ENCODE data around the gene TPPP2. TPM values are rescaled to one million over a fixed set of nuclear protein-coding genes. Genes with fewer than 3 reads are reported as not detected.

The TPPP2 gene
- total RNA-seq, 2 experiments from 2014 or later: not detected

- Mint-ChIP-seq H3K4me1 (ENCODE audit: low read depth) (peaks cover 4% of the 10 kb centered on the region), H3K36me3 (ENCODE audit: low read depth) (no peaks in the 10 kb centered on the region), H3K27me3 (peaks cover 5% of the 10 kb centered on the region), H3K9me3 (no peaks in the 10 kb centered on the region), H3K4me3 (no peak within 1 kb of the TSS), H3K27ac (no peak within 1 kb of the TSS)
- DNase-seq (no peak), ATAC-seq (no peak)
- CTCF ChIA-PET: interaction anchor here (1.2 to 7.0 kb wide), 7 partner anchors 9 to 184 kb away, joined by 3 to 218 read pairs (median 4); no protein-coding TSS in a partner anchor
- TF ChIP-seq CTCF (IDR thresholded peaks at IDR 0.05): no peak
- intact Hi-C loops (cut with micrococcal nuclease): no loop called here
- POLR2A ChIA-PET: no interaction called here
These were observed 11.8 kb downstream of the TPPP2 start, which contains the start of gene RNASE7 for GRCh38 chr14:21041676-21042433. Gene RNASE7, plus strand, starts transcription at chr14:21042362. Its CDS starts 631 bp downstream, at chr14:21042993.

- CTCF ChIA-PET: interaction anchor here (0.9 to 7.0 kb wide), 6 partner anchors 10 to 72 kb away, joined by 3 to 218 read pairs (median 4); no protein-coding TSS in a partner anchor
- no peak for TF ChIP-seq CTCF (IDR thresholded peaks at IDR 0.05)
- Mint-ChIP-seq H3K9me3 (no peaks in the 10 kb centered on the region), H3K4me3 (no peak overlapping the region), H3K36me3 (ENCODE audit: low read depth) (no peaks in the 10 kb centered on the region), H3K4me1 (ENCODE audit: low read depth) (peaks cover 4% of the 10 kb centered on the region), H3K27me3 (peaks cover 5% of the 10 kb centered on the region), H3K27ac (no peak overlapping the region)
- no peak for DNase-seq
- no peak for ATAC-seq
- POLR2A ChIA-PET: no interaction called here
- intact Hi-C loops (cut with micrococcal nuclease): no loop called here
These were observed 12.9 kb downstream of the TPPP2 start for GRCh38 chr14:21042918-21043317.

- H3K4me3 Mint-ChIP-seq: no peak overlapping the region
- POLR2A ChIA-PET: no interaction called here
These were observed 13.5 kb downstream of the TPPP2 start for GRCh38 chr14:21043387-21043973.

DNA sequence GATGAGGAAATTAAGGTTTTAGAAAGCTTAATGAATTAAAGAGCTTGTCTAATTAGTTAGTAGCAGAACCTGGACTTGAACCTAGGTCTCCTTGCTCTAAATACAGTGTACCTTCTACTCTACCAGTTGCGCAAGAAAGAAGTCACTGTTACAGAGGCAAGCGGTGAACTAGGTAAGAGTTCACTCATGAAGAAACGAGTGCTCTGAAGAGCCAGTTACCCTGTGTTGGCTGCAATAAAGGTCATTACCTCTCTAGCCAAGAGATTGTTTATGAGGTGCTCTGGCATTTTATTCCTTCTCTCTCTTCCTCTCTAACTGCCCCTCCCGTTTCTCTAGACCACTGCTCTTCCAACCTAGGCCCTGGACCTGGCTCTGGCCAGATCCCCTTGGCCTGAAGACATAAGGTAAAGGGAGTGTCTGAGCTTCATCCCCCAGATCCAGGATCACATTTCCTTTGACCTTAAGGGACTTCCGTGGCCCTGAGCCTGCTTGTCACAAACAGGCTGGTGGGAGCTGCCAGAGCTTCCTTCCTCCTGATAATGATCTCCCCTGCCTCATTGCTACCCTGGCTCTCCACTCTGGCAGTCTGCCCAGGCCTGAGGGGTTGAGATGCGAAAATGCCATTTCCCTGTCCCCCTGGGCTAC is 14.1 kb downstream of the TPPP2 start:
- Mint-ChIP-seq H3K27ac (no peak overlapping the region), H3K9me3 (no peaks in the 10 kb centered on the region), H3K4me1 (ENCODE audit: low read depth) (peaks cover 4% of the 10 kb centered on the region), H3K27me3 (peaks cover 5% of the 10 kb centered on the region), H3K36me3 (ENCODE audit: low read depth) (no peaks in the 10 kb centered on the region), H3K4me3 (no peak overlapping the region)
- ChIA-PET POLR2A (interaction anchor here (0.5 kb wide), 1 partner anchor 576 kb away, joined by 5 read pairs; no protein-coding TSS in a partner anchor), CTCF (interaction anchor here (0.7 to 7.0 kb wide), 7 partner anchors 11 to 73 kb away, joined by 3 to 218 read pairs (median 4); no protein-coding TSS in a partner anchor)
- no peak for ATAC-seq
- no peak for DNase-seq
- TF ChIP-seq CTCF (IDR thresholded peaks at IDR 0.05): no peak
- intact Hi-C loops (cut with micrococcal nuclease): no loop called here

More at GRCh38 chr14:21043387-21043973, 13.5 kb downstream of the TPPP2 start:
- DNase-seq: no peak
- Mint-ChIP-seq H3K36me3 (ENCODE audit: low read depth) (no peaks in the 10 kb centered on the region), H3K4me1 (ENCODE audit: low read depth) (peaks cover 4% of the 10 kb centered on the region), H3K9me3 (no peaks in the 10 kb centered on the region), H3K27me3 (peaks cover 5% of the 10 kb centered on the region), H3K27ac (no peak overlapping the region)
- intact Hi-C loops (cut with micrococcal nuclease): no loop called here
- CTCF ChIA-PET: interaction anchor here (0.7 to 7.0 kb wide), 9 partner anchors 10 to 72 kb away, joined by 3 to 218 read pairs (median 4); no protein-coding TSS in a partner anchor
- no peak for ATAC-seq
- TF ChIP-seq CTCF (IDR thresholded peaks at IDR 0.05): no peak

Measured in activated CD8-positive, alpha-beta T cell treated with anti-CD3 and anti-CD28 coated beads for 36 hours (primary cell).